ENCODE results near the gene FBXO46. TPM values are rescaled to one million over a fixed set of nuclear protein-coding genes. Genes with fewer than 3 reads are reported as not detected.

FBXO46 gene
- polyA plus RNA-seq, 1 of the 3 experiments (the other 2 are of a cell fraction): 5.6 TPM

DNA sequence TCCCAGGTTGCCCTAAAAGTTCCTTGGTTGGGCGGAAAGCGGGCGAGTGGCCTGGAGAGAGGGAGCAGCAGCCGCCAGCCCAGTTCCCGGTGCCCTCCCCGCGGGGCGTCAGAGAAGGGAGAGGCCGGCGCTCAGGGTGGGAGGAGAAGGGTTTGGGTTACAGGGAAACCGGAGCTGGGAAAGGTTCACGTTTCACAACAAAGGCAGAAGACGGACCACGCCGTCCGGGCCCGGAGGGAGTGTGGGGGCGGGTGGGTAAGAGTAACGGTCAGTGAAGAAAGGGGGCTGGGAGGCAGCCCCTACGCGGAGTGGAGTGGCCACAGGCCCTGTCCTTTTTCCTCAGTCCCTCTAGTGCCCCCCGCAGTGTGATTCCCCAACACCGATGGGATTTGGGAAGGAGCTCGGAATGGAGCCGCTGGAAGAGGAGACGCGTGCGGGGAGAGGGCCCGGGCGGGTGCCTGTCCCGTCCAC lies 36.7 kb upstream of the FBXO46 start:
- H3K36me3 ChIP-seq (replicated peaks in 1 of 2; ENCODE audit: control insufficient read depth in 1 of 2, insufficient read depth in 2 of 2, low read length in 1 of 2): peaks cover 0 to 13% of the 10 kb centered on the region in 2 experiments
- peak overlapping the region; percentile 78 for H3K9ac ChIP-seq
- no peaks in the 10 kb centered on the region for H3K79me2 ChIP-seq (ENCODE audit: insufficient read depth)
- ChIA-PET POLR2A (interaction anchor here (1.2 to 3.6 kb wide), 2 partner anchors 15 to 50 kb away, joined by 4 to 11 read pairs; partner anchors contain the start of gene DMPK), CTCF (interaction anchor here (0.9 to 5.1 kb wide), 9 partner anchors 10 to 193 kb away, joined by 3 to 33 read pairs (median 3); partner anchors contain the start of gene DMWD)
- peaks cover 11% of the 10 kb centered on the region; the same call in 1 of the 2 replicates for H4K20me1 ChIP-seq (ENCODE audit: insufficient read depth)
- peak overlapping the region; percentile 1 to 84; a peak in 3 of 4 replicates for H3K27ac ChIP-seq (ENCODE audit: low read depth in 2 of 2, low read length in 1 of 2)
- no peak for DNase-seq
- peaks cover 30% of the 10 kb centered on the region for H3F3A ChIP-seq (replicated peaks; ENCODE audit: insufficient read depth)
- H3K9me3 ChIP-seq: no peaks in the 10 kb centered on the region
- peak overlapping the region; percentile 60; the same call in 1 of the 2 replicates for H2AFZ ChIP-seq (ENCODE audit: low read depth)
- WGBS (ENCODE audit: low lambda C conversion rate): 14% methylated on average over 29 of the region's 31 CpGs
- H3K4me1 ChIP-seq (ENCODE audit: control insufficient read depth in 1 of 2, insufficient read depth in 2 of 2, low read depth in 1 of 2, low read length in 1 of 2): peaks cover 8 to 28% of the 10 kb centered on the region in 2 experiments; a peak in 3 of 4 replicates
- H3K27me3 ChIP-seq (ENCODE audit: insufficient read depth): no peaks in the 10 kb centered on the region
- H3K4me3 ChIP-seq (ENCODE audit: low read depth in 2 of 2, low read length in 1 of 2): peak overlapping the region; percentile 64 to 70
- H3K4me2 ChIP-seq: peak overlapping the region; percentile 99
- no peaks in the 10 kb centered on the region for H3K9me2 ChIP-seq
- TF ChIP-seq FOXM1 (IDR thresholded peaks at IDR 0.05; ENCODE audit: low read depth): no peak
- no peak for TF ChIP-seq GABPA (IDR thresholded peaks at IDR 0.05; ENCODE audit: low read depth)
- TF ChIP-seq, protein P1, sequence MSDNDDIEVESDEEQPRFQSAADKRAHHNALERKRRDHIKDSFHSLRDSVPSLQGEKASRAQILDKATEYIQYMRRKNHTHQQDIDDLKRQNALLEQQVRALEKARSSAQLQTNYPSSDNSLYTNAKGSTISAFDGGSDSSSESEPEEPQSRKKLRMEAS (IDR thresholded peaks at IDR 0.05; ENCODE audit: low read depth): peak; percentile 96
- TF ChIP-seq EZH2phosphoT487 (IDR thresholded peaks at IDR 0.05; ENCODE audit: borderline replicate concordance, low read depth): no peak
- TF ChIP-seq TAF1 (IDR thresholded peaks at IDR 0.05; ENCODE audit: borderline replicate concordance, low read depth, low read length): 0 out of 2 replicates have a peak, but pooled peaks have one; percentile 24
- no peak; the same call in 1 of the 2 replicates for TF ChIP-seq POLR2AphosphoS5 (IDR thresholded peaks at IDR 0.05; ENCODE audit: low read depth, low read length)
- peak; percentile 80; the same call in 1 of the 2 replicates for TF ChIP-seq SIN3A (IDR thresholded peaks at IDR 0.05; ENCODE audit: borderline replicate concordance, low read depth, low read length)
- no peak for TF ChIP-seq RFX5 (IDR thresholded peaks at IDR 0.05; ENCODE audit: low read length)

GRCh38 chr19:45766869-45767346 lies 36.2 kb upstream of the FBXO46 start:
- ChIA-PET POLR2A (no interaction called here), CTCF (interaction anchor here (0.8 to 5.1 kb wide), 9 partner anchors 9 to 73 kb away, joined by 3 to 33 read pairs (median 3); partner anchors contain the start of gene DMWD)
- H3K9me3 ChIP-seq: no peaks in the 10 kb centered on the region
- H2AFZ ChIP-seq (ENCODE audit: low read depth): peak overlapping the region; percentile 60; the same call in 1 of the 2 replicates
- peak overlapping the region; percentile 64 to 70 for H3K4me3 ChIP-seq (ENCODE audit: low read depth in 2 of 2, low read length in 1 of 2)
- H4K20me1 ChIP-seq (ENCODE audit: insufficient read depth): peaks cover 11% of the 10 kb centered on the region; the same call in 1 of the 2 replicates
- WGBS (ENCODE audit: low lambda C conversion rate): 83% methylated on average over 14 of the region's 24 CpGs
- no peaks in the 10 kb centered on the region for H3K27me3 ChIP-seq (ENCODE audit: insufficient read depth)
- peak overlapping the region; percentile 1 to 84; a peak in 2 of 4 replicates for H3K27ac ChIP-seq (ENCODE audit: low read depth in 2 of 2, low read length in 1 of 2)
- H3F3A ChIP-seq (replicated peaks; ENCODE audit: insufficient read depth): peaks cover 25% of the 10 kb centered on the region
- no peaks in the 10 kb centered on the region for H3K79me2 ChIP-seq (ENCODE audit: insufficient read depth)
- H3K36me3 ChIP-seq (replicated peaks in 1 of 2; ENCODE audit: control insufficient read depth in 1 of 2, insufficient read depth in 2 of 2, low read length in 1 of 2): peaks cover 0 to 8% of the 10 kb centered on the region in 2 experiments
- peak overlapping the region; percentile 99 for H3K4me2 ChIP-seq
- no peak for DNase-seq
- H3K9me2 ChIP-seq: no peaks in the 10 kb centered on the region
- H3K9ac ChIP-seq: peak overlapping the region; percentile 78; the same call in 1 of the 2 replicates
- peaks cover 8 to 28% of the 10 kb centered on the region in 2 experiments; a peak in 3 of 4 replicates for H3K4me1 ChIP-seq (ENCODE audit: control insufficient read depth in 1 of 2, insufficient read depth in 2 of 2, low read depth in 1 of 2, low read length in 1 of 2)
- TF ChIP-seq, protein P2, sequence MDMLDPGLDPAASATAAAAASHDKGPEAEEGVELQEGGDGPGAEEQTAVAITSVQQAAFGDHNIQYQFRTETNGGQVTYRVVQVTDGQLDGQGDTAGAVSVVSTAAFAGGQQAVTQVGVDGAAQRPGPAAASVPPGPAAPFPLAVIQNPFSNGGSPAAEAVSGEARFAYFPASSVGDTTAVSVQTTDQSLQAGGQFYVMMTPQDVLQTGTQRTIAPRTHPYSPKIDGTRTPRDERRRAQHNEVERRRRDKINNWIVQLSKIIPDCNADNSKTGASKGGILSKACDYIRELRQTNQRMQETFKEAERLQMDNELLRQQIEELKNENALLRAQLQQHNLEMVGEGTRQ (IDR thresholded peaks at IDR 0.05; ENCODE audit: borderline replicate concordance, low read depth, low read length): no peak
- no peak for TF ChIP-seq SMC3 (IDR thresholded peaks at IDR 0.05; ENCODE audit: low read depth, low read length)
- TF ChIP-seq FOXJ3 (CRISPR knock-in tag; IDR thresholded peaks at IDR 0.05): no peak
- TF ChIP-seq RAD21 (IDR thresholded peaks at IDR 0.05; ENCODE audit: low read length): no peak
- no peak for TF ChIP-seq FOSL2 (IDR thresholded peaks at IDR 0.05; ENCODE audit: borderline replicate concordance, low read depth)
- TF ChIP-seq TEAD4 (IDR thresholded peaks at IDR 0.05; ENCODE audit: borderline replicate concordance, insufficient read depth): no peak
- no peak for TF ChIP-seq NRF1 (IDR thresholded peaks at IDR 0.05; ENCODE audit: low read depth, low read length)
- TF ChIP-seq MXI1 (IDR thresholded peaks at IDR 0.05; ENCODE audit: low read depth, low read length): no peak
- no peak for TF ChIP-seq ELF1 (IDR thresholded peaks at IDR 0.05)
- no peak for TF ChIP-seq NFIC (IDR thresholded peaks at IDR 0.05; ENCODE audit: borderline replicate concordance)
- no peak for TF ChIP-seq EP300 (IDR thresholded peaks at IDR 0.05; ENCODE audit: borderline replicate concordance in 1 of 2, low read depth in 1 of 2, low read length in 1 of 2)
- TF ChIP-seq, protein P3, sequence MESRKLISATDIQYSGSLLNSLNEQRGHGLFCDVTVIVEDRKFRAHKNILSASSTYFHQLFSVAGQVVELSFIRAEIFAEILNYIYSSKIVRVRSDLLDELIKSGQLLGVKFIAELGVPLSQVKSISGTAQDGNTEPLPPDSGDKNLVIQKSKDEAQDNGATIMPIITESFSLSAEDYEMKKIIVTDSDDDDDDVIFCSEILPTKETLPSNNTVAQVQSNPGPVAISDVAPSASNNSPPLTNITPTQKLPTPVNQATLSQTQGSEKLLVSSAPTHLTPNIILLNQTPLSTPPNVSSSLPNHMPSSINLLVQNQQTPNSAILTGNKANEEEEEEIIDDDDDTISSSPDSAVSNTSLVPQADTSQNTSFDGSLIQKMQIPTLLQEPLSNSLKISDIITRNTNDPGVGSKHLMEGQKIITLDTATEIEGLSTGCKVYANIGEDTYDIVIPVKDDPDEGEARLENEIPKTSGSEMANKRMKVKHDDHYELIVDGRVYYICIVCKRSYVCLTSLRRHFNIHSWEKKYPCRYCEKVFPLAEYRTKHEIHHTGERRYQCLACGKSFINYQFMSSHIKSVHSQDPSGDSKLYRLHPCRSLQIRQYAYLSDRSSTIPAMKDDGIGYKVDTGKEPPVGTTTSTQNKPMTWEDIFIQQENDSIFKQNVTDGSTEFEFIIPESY (IDR thresholded peaks at IDR 0.05; ENCODE audit: borderline replicate concordance, low read depth): no peak
- no peak for TF ChIP-seq JUND (IDR thresholded peaks at IDR 0.05)
